GM21360 (cell line): ENCODE measurements around the gene GOLIM4.

Experiments
- ATAC-seq: cut with Tn5 transposase; IDR thresholded peaks from one replicate; pipeline ENCODE4 v1.9.1; 2021; ENCODE audit warnings: mild to moderate bottlenecking, moderate library complexity; ENCODE audit not compliant: unreplicated experiment

GOLIM4 gene

GRCh38 chr3:168001244-168001643 is 94.5 kb downstream of the GOLIM4 start:
- ATAC-seq: no peak

- ATAC-seq: no peak
Observed at GRCh38 chr3:167998253-167998652, 97.5 kb downstream of the GOLIM4 start.

GRCh38 chr3:167996514-167996913 is 99.2 kb downstream of the GOLIM4 start:
- no peak for ATAC-seq

GRCh38 chr3:167992381-167992780 is 103.3 kb downstream of the GOLIM4 start:
- no peak for ATAC-seq

- no peak for ATAC-seq
Observed at GRCh38 chr3:167991213-167991612, 104.5 kb downstream of the GOLIM4 start.

- no peak for ATAC-seq
Observed at GRCh38 chr3:167989999-167990398, 105.7 kb downstream of the GOLIM4 start.

- no peak for ATAC-seq
Observed at GRCh38 chr3:167989066-167989465, 106.7 kb downstream of the GOLIM4 start.

- no peak for ATAC-seq
Observed at GRCh38 chr3:167983583-167983982, 112.1 kb downstream of the GOLIM4 start.

- no peak for ATAC-seq
Observed at GRCh38 chr3:167978486-167978885, 117.2 kb downstream of the GOLIM4 start.

GRCh38 chr3:167978071-167978470 is 117.7 kb downstream of the GOLIM4 start:
- no peak for ATAC-seq

GRCh38 chr3:167976516-167977361 is 119.0 kb downstream of the GOLIM4 start:
- no peak for ATAC-seq

GRCh38 chr3:167973901-167974300 is 121.8 kb downstream of the GOLIM4 start:
- ATAC-seq: no peak

- ATAC-seq: no peak
Observed at GRCh38 chr3:167973046-167973445, 122.7 kb downstream of the GOLIM4 start.

GRCh38 chr3:167972502-167972901 is 123.2 kb downstream of the GOLIM4 start:
- ATAC-seq: no peak

GRCh38 chr3:167969548-167969947 is 126.2 kb downstream of the GOLIM4 start:
- ATAC-seq: no peak

- ATAC-seq: no peak
Observed at GRCh38 chr3:167967257-167968036, 128.3 kb downstream of the GOLIM4 start.
